ENCODE results near the gene ZNF629.

GRCh38 chr16:30821891-30822290 lies 34.9 kb upstream of the ZNF629 start:
- no peak for TF ChIP-seq CTCF (IDR thresholded peaks at IDR 0.05)
- TF ChIP-seq POLR2A (IDR thresholded peaks at IDR 0.05) = no peak

Measured in adrenal gland (tissue), 5 donors.